H1 (cell line): ENCODE results near the gene PLD5. TPM values are rescaled to one million over a fixed set of nuclear protein-coding genes. Genes with fewer than 3 reads are reported as not detected.

Source experiments
- CTCF ChIA-PET: fragments of 300-600 bp; sonication (Branson Sonifier 250); formaldehyde crosslinking; loops from one replicate; lab custom pipeline; 2021; ENCODE audit not compliant: partially characterized antibody; lab: Charles Lee
- POLR2A ChIA-PET: fragments of 300-600 bp; sonication (Branson Sonifier 250); formaldehyde crosslinking; loops from one replicate; lab custom pipeline; 2021; ENCODE audit warnings: inconsistent platforms; ENCODE audit not compliant: partially characterized antibody; lab: Charles Lee
- DNase-seq, 2 experiments: peaks; one replicate each; pipeline versions ENCODE4 v3.0.0 to v3.0.0-alpha.2; 2010 to 2022; ENCODE audit warnings: low spot score in 2 of 2, low read depth in 1 of 2, mixed read lengths in 1 of 2
- FAIRE-seq: peaks from 2 replicates; lab custom pipeline; 2011; peaks lifted over from hg19 to GRCh38; lab: Jason Lieb, UNC
- H2AFZ ChIP-seq: 2 replicates; pipeline ENCODE4 v1.8.1; 2012; ENCODE audit warnings: low read length, inconsistent platforms
- H2AK5ac ChIP-seq: 2 replicates; pipeline ENCODE4 v1.6.1; 2013; ENCODE audit warnings: low read depth, low read length
- H2BK120ac ChIP-seq: replicated peaks from 2 replicates; pipeline ENCODE3; 2013; ENCODE audit warnings: low read depth, low read length, inconsistent platforms
- H2BK12ac ChIP-seq: 2 replicates; pipeline ENCODE4 v1.6.1; 2013; ENCODE audit warnings: low read depth, low read length
- H2BK15ac ChIP-seq: 2 replicates; pipeline ENCODE4 v1.6.1; 2013; ENCODE audit warnings: low read length
- H2BK20ac ChIP-seq: 2 replicates; pipeline ENCODE4 v1.6.1; 2013; ENCODE audit warnings: low read length
- H2BK5ac ChIP-seq: 2 replicates; pipeline ENCODE4 v1.6.1; 2013; ENCODE audit warnings: low read depth, low read length
- H3K14ac ChIP-seq: 2 replicates; pipeline ENCODE4 v1.6.1; 2013; ENCODE audit warnings: inconsistent platforms; ENCODE audit not compliant: insufficient read length
- H3K18ac ChIP-seq: 2 replicates; pipeline ENCODE4 v1.6.1; 2013; ENCODE audit warnings: low read length; ENCODE audit errors: extremely low read depth
- H3K23ac ChIP-seq: 2 replicates; pipeline ENCODE4 v1.6.1; 2013; ENCODE audit warnings: inconsistent platforms; ENCODE audit not compliant: insufficient read length
- H3K23me2 ChIP-seq: 2 replicates; pipeline ENCODE4 v1.6.1; 2013; ENCODE audit warnings: low read depth, low read length
- H3K27ac ChIP-seq: 2 replicates; pipeline ENCODE4 v1.6.1; 2011; ENCODE audit warnings: low read depth, low read length, inconsistent platforms
- H3K27me3 ChIP-seq, 4 experiments: replicated peaks in 1 of 4; 1 replicate in 1 of 4; 2 replicates in 3 of 4; pipeline versions ENCODE4 v1.6.1 to v1.8.1; 2011 to 2013; ENCODE audit warnings: low read length in 3 of 4, mild to moderate bottlenecking in 3 of 4, inconsistent platforms in 2 of 4, mixed read lengths in 2 of 4, moderate library complexity in 1 of 4; ENCODE audit not compliant: control insufficient read depth in 3 of 4, insufficient read depth in 3 of 4; ENCODE audit errors: extremely low read depth in 1 of 4
- H3K36me3 ChIP-seq, 4 experiments: 2 replicates each; pipeline versions ENCODE4 v1.6.1 to v1.8.1; 2011 to 2013; ENCODE audit warnings: mild to moderate bottlenecking in 4 of 4, low read length in 3 of 4, moderate library complexity in 2 of 4, control low read depth in 1 of 4, inconsistent platforms in 1 of 4; ENCODE audit not compliant: insufficient read depth in 4 of 4, control insufficient read depth in 2 of 4
- H3K4ac ChIP-seq: replicated peaks from 2 replicates; pipeline ENCODE3; 2013; ENCODE audit warnings: low read length, low read depth, mixed read lengths, inconsistent platforms; ENCODE audit not compliant: insufficient read length
- H3K4me1 ChIP-seq, 4 experiments: replicated peaks in 1 of 4; 1 replicate in 1 of 4; 2 replicates in 3 of 4; pipeline versions ENCODE4 v1.6.1 to v1.8.1; 2011 to 2013; ENCODE audit warnings: low read length in 3 of 4, inconsistent platforms in 2 of 4, mixed read lengths in 1 of 4; ENCODE audit not compliant: insufficient read depth in 4 of 4, control insufficient read depth in 3 of 4
- H3K4me2 ChIP-seq, 2 experiments: 2 replicates each; pipeline versions ENCODE4 v1.6.1 to v1.8.1; 2011 to 2013; ENCODE audit warnings: low read depth in 2 of 2, low read length in 2 of 2, control low read depth in 1 of 2, inconsistent platforms in 1 of 2, mild to moderate bottlenecking in 1 of 2; ENCODE audit not compliant: insufficient read depth in 1 of 2
- H3K4me3 ChIP-seq, 4 experiments: fragments of 200-600, 300-600 bp in 1 of 4; sonication (generic), shearing (Covaris generic), sonication (Bioruptor Twin) in 1 of 4; 2 replicates each; pipeline versions ENCODE4 v1.5.1 to v1.8.1; 2011 to 2016; ENCODE audit warnings: low read length in 4 of 4, low read depth in 3 of 4, control low read depth in 2 of 4, inconsistent platforms in 2 of 4, mild to moderate bottlenecking in 2 of 4, mixed read lengths in 1 of 4, moderate library complexity in 1 of 4; ENCODE audit not compliant: insufficient read depth in 2 of 4; ENCODE audit errors: extremely low read depth in 1 of 4
- H3K56ac ChIP-seq: replicated peaks from 2 replicates; pipeline ENCODE3; 2013; ENCODE audit warnings: low read depth, mild to moderate bottlenecking, mixed read lengths, low read length, inconsistent platforms; ENCODE audit not compliant: insufficient read length
- H3K79me1 ChIP-seq: 2 replicates; pipeline ENCODE4 v1.6.1; 2013; ENCODE audit warnings: low read depth, low read length, control low read depth
- H3K79me2 ChIP-seq, 2 experiments: 2 replicates each; pipeline versions ENCODE4 v1.6.1 to v1.8.1; 2012 to 2013; ENCODE audit warnings: low read length in 2 of 2, mild to moderate bottlenecking in 2 of 2, inconsistent platforms in 1 of 2; ENCODE audit not compliant: insufficient read depth in 2 of 2, control insufficient read depth in 1 of 2
- H3K9ac ChIP-seq, 4 experiments: replicated peaks in 1 of 4; 1 replicate in 1 of 4; 2 replicates in 3 of 4; pipeline versions ENCODE4 v1.6.1 to v1.8.1; 2011 to 2013; ENCODE audit warnings: low read depth in 3 of 4, low read length in 3 of 4, control low read depth in 2 of 4, mild to moderate bottlenecking in 2 of 4, moderate library complexity in 2 of 4, inconsistent platforms in 1 of 4; ENCODE audit errors: extremely low read depth in 1 of 4
- H3K9me3 ChIP-seq, 2 experiments: 2 replicates each; pipeline versions ENCODE4 v1.6.1 to v1.8.1; 2012 to 2013; ENCODE audit warnings: mild to moderate bottlenecking in 2 of 2, moderate library complexity in 2 of 2, control low read depth in 1 of 2, inconsistent platforms in 1 of 2, low read depth in 1 of 2, low read length in 1 of 2, mixed read lengths in 1 of 2; ENCODE audit not compliant: insufficient read depth in 2 of 2
- H4K20me1 ChIP-seq, 2 experiments: replicated peaks in 1 of 2; 2 replicates each; pipeline versions ENCODE3 to v1.8.1; 2011 to 2013; ENCODE audit warnings: inconsistent platforms in 2 of 2, low read length in 2 of 2, mild to moderate bottlenecking in 1 of 2; ENCODE audit not compliant: insufficient read depth in 2 of 2, control insufficient read depth in 1 of 2
- H4K5ac ChIP-seq: 2 replicates; pipeline ENCODE4 v1.6.1; 2013; ENCODE audit warnings: low read length, low read depth, mixed read lengths, inconsistent platforms; ENCODE audit not compliant: insufficient read length
- H4K8ac ChIP-seq: 2 replicates; pipeline ENCODE4 v1.8.0; 2013; ENCODE audit warnings: mild to moderate bottlenecking, moderate library complexity, low read length, inconsistent platforms; ENCODE audit not compliant: insufficient read depth; ENCODE audit errors: extremely low read depth
- H4K91ac ChIP-seq: replicated peaks from 2 replicates; pipeline ENCODE3; 2013; ENCODE audit warnings: low read length, mixed read lengths, inconsistent platforms; ENCODE audit not compliant: insufficient read length
- BACH1 ChIP-seq: IDR thresholded peaks from 2 replicates; pipeline ENCODE4 v1.6.1; 2012; ENCODE audit warnings: low read length, improper control_type of control experiment
- CEBPB ChIP-seq: IDR thresholded peaks from 2 replicates; pipeline ENCODE4 v1.6.1; 2012; ENCODE audit warnings: low read depth, low read length
- EZH2 ChIP-seq: fragments of 200-600 bp; sonication (generic); IDR thresholded peaks from 2 replicates; pipeline ENCODE4 v1.7.1; 2012; ENCODE audit warnings: low read depth, mild to moderate bottlenecking, moderate library complexity, low read length, inconsistent platforms; ENCODE audit not compliant: severe bottlenecking
- GABPA ChIP-seq: IDR thresholded peaks from 2 replicates; pipeline ENCODE4 v1.6.1; 2011; ENCODE audit warnings: mild to moderate bottlenecking, low read length, moderate library complexity, borderline replicate concordance; ENCODE audit not compliant: insufficient read depth
- JUND ChIP-seq: IDR thresholded peaks from 2 replicates; pipeline ENCODE4 v1.6.1; 2011; ENCODE audit warnings: mild to moderate bottlenecking, improper control_type of control experiment, low read length
- RBBP5 ChIP-seq: IDR thresholded peaks from 2 replicates; pipeline ENCODE4 v1.7.1; 2012; ENCODE audit warnings: low read depth, mild to moderate bottlenecking, inconsistent platforms, low read length, moderate library complexity, borderline replicate concordance
- RFX5 ChIP-seq: IDR thresholded peaks from 2 replicates; pipeline ENCODE4 v1.6.1; 2011; ENCODE audit warnings: low read depth, low read length, improper control_type of control experiment, borderline replicate concordance
- RNF2 ChIP-seq: fragments of 200-900, 300-1000 bp; sonication (generic); IDR thresholded peaks from 2 replicates; pipeline ENCODE4 v1.7.1; 2016; ENCODE audit warnings: borderline replicate concordance, low read depth, mild to moderate bottlenecking, antibody characterized with exemption, low read length; ENCODE audit not compliant: poor library complexity, severe bottlenecking; ENCODE audit errors: missing control alignments
- SIX5 ChIP-seq: IDR thresholded peaks from 2 replicates; pipeline ENCODE4 v1.6.1; 2011; ENCODE audit warnings: mild to moderate bottlenecking, low read depth, low read length
- TAF1 ChIP-seq: IDR thresholded peaks from 2 replicates; pipeline ENCODE4 v1.6.1; 2011; ENCODE audit warnings: mild to moderate bottlenecking, low read depth, low read length
- WGBS, 2 experiments: shearing (Covaris generic) in 1 of 2; methylation state at CpG; one replicate each; pipeline versions ENCODE4 v1.1.6 to v1.1.7; 2013 to 2015; ENCODE audit warnings: low lambda C conversion rate in 2 of 2, mixed read lengths in 2 of 2, inconsistent platforms in 1 of 2, low coverage in 1 of 2, missing lambda C conversion rate in 1 of 2; ENCODE audit not compliant: insufficient replicate concordance in 2 of 2, insufficient coverage in 1 of 2, insufficient read length in 1 of 2; ENCODE audit errors: extremely low coverage in 1 of 2, missing lambda C conversion rate in 1 of 2; 5-methylcytosine and 5-hydroxymethylcytosine counted together
- polyA plus RNA-seq, 7 experiments: library from polyadenylated mRNA; depleted of rRNA in 3 of 7; stranded (reverse) in 5 of 7; unstranded in 2 of 7; fragments of >200 nt in 5 of 7; fragments of 200-250 nt in 2 of 7; gene quantifications; 1 replicate in 5 of 7; 2 replicates in 1 of 7; 4 replicates in 1 of 7; pipeline versions ENCODE4 v1.2.1 to v1.2.3, GENCODE V29; 2011 to 2013; ENCODE audit warnings: missing spikeins in 2 of 7, mixed read lengths in 2 of 7
- total RNA-seq: library from RNA; stranded (reverse); fragmentation: NEBNext Ultra II Directional; extraction: Animal tissue kit (Norgen Biotek cat#: 25700); gene quantifications from 2 replicates; pipeline ENCODE4 v1.2.1, GENCODE V29; 2021

The PLD5 gene
- total and polyA plus RNA-seq, 2 of the 8 experiments (the other 6 are each of a cell fraction or from before 2014, with no cell fraction given): 0.86 to 8.5 TPM

DNA sequence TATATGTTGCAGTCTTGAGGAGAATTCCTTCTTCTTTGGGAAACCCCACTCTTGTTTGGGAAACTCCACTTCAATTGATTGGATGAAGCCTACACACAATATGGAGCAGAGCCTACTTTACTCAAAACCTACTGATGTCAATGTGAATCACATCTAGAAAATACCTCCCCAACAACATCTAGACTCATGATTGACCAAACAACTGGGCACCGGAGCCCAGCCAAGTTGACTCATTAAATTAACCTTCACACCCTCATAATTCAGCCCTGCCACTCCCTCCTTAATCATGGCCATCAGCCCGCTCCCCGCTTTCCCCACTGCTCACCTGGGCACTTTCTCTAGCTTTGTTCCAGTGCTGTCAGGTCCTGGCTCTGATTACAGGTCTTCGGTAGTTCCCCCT is 317.5 kb downstream of the PLD5 start:
- H3K23me2 ChIP-seq: no peaks in the 10 kb centered on the region
- WGBS, 2 experiments: 95% methylated on average over 4 of the region's 4 CpGs; no CpG with 5 or more reads in 1 of the 2 experiments
- no peak overlapping the region for H3K18ac ChIP-seq
- no peak overlapping the region for H2BK120ac ChIP-seq
- no peaks in the 10 kb centered on the region for H3K9me3 ChIP-seq
- H3K36me3 ChIP-seq: no peaks in the 10 kb centered on the region
- no peaks in the 10 kb centered on the region for H4K20me1 ChIP-seq
- no peak overlapping the region for H3K14ac ChIP-seq
- H3K4me2 ChIP-seq: no peak overlapping the region
- H2AFZ ChIP-seq: no peak overlapping the region
- TF ChIP-seq RNF2 (no peak), BACH1 (no peak), RBBP5 (no peak), RFX5 (no peak), TAF1 (no peak), CEBPB (no peak), GABPA (no peak), JUND (no peak), SIX5 (no peak), EZH2 (no peak)
- TF ChIP-seq, all 59 proteins: peak for 0
- peak in 1 of 2 experiments; percentile 27 for DNase-seq
- Histone ChIP-seq H2BK20ac (no peak overlapping the region), H4K8ac (no peak overlapping the region), H3K79me1 (no peaks in the 10 kb centered on the region), H3K4me1 (peaks cover 7 to 19% (median 16%) of the 10 kb centered on the region in 4 experiments), H3K23ac (no peak overlapping the region), H3K4ac (no peak overlapping the region), H3K27me3 (no peaks in the 10 kb centered on the region), H4K5ac (no peak overlapping the region), H3K56ac (no peak overlapping the region), H3K9ac (no peak overlapping the region; a peak in 1 of 7 replicates), H3K79me2 (no peaks in the 10 kb centered on the region), H2BK15ac (no peak overlapping the region), H2AK5ac (no peak overlapping the region), H2BK5ac (no peak overlapping the region), H3K4me3 (no peak overlapping the region), H4K91ac (no peak overlapping the region), H2BK12ac (no peak overlapping the region), H3K27ac (no peak overlapping the region)
- no peak for FAIRE-seq
- ChIA-PET CTCF (interaction anchor here (1.5 kb wide), 1 partner anchor 16 kb away, joined by 3 read pairs; no protein-coding TSS in a partner anchor), POLR2A (no interaction called here)
